ENCODE data around the gene LRMDA.

DNA sequence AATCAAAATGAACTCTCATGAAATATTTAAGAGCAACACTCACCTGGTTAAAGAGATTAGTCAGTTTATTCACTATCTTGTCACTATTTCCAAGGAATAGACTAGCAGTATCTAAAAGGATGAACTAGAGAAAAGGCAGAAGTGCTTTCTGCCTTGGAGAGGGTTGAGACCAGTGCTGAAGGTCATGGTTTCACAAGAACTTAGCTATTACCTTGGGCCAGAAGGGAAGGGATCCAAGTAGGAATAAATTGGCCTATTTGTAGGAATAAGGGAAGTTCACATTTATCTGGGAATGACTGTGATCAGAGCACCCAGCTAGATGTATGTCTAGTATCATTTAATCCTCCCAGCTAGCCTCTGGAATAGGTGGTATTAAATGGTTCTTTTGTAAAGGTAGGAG is 347.2 kb downstream of the LRMDA start:
- TF ChIP-seq, protein P1, sequence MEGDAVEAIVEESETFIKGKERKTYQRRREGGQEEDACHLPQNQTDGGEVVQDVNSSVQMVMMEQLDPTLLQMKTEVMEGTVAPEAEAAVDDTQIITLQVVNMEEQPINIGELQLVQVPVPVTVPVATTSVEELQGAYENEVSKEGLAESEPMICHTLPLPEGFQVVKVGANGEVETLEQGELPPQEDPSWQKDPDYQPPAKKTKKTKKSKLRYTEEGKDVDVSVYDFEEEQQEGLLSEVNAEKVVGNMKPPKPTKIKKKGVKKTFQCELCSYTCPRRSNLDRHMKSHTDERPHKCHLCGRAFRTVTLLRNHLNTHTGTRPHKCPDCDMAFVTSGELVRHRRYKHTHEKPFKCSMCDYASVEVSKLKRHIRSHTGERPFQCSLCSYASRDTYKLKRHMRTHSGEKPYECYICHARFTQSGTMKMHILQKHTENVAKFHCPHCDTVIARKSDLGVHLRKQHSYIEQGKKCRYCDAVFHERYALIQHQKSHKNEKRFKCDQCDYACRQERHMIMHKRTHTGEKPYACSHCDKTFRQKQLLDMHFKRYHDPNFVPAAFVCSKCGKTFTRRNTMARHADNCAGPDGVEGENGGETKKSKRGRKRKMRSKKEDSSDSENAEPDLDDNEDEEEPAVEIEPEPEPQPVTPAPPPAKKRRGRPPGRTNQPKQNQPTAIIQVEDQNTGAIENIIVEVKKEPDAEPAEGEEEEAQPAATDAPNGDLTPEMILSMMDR (IDR thresholded peaks at IDR 0.05): no peak
- no peak for TF ChIP-seq POLR2A (IDR thresholded peaks at IDR 0.05)
- no peak for TF ChIP-seq POLR2AphosphoS5 (IDR thresholded peaks at IDR 0.05)
- no peak for TF ChIP-seq EP300 (IDR thresholded peaks at IDR 0.05)
